DOHH2 (cell line): Measurements from ENCODE around the gene DUOXA2.

Experiments used
- EZH2phosphoT487 ChIP-seq: fragments of 200-600 bp; sonication (generic); IDR thresholded peaks from 2 replicates; pipeline ENCODE4 v1.6.1; 2017; ENCODE audit warnings: borderline replicate concordance, mild to moderate bottlenecking, antibody characterized with exemption, low read length, moderate library complexity, mixed read lengths
- TF ChIP-seq, protein P1 (sequence below): fragments of 200-600 bp; sonication (generic); IDR thresholded peaks from one replicate; pipeline ENCODE4 v1.5.1; 2014; ENCODE audit warnings: antibody characterized with exemption, mild to moderate bottlenecking, low read depth, low read length; ENCODE audit not compliant: poor library complexity, severe bottlenecking

DNA sequence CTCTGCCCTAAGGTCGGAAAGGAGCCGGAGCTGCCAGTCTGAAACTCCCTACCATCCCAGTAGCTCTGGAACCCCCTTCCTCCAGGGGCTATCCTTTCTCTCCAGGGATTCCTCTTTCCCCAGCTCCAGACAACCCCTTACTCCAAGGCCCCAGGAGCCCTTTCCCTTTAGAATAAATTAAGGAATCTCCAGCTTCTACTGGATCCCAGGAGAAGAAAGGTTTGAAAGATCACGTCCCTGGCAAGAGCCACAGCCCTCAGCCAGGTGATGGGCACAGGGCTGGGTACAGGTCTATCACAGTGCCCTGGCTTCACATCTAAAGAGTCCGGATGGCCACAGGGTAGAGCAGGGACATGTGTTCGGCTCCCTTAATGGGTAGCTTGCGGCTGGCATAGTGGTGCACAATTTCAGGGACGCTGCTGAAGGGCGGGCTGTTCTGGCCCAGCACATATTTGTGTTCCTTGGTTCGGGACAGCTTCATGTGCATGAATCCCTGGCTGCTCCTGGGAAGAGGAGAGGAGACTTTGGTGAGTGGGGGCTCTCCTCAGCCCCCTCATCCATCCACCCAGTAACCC, 53.6 kb downstream of the DUOXA2 start:
- TF ChIP-seq, protein P1, sequence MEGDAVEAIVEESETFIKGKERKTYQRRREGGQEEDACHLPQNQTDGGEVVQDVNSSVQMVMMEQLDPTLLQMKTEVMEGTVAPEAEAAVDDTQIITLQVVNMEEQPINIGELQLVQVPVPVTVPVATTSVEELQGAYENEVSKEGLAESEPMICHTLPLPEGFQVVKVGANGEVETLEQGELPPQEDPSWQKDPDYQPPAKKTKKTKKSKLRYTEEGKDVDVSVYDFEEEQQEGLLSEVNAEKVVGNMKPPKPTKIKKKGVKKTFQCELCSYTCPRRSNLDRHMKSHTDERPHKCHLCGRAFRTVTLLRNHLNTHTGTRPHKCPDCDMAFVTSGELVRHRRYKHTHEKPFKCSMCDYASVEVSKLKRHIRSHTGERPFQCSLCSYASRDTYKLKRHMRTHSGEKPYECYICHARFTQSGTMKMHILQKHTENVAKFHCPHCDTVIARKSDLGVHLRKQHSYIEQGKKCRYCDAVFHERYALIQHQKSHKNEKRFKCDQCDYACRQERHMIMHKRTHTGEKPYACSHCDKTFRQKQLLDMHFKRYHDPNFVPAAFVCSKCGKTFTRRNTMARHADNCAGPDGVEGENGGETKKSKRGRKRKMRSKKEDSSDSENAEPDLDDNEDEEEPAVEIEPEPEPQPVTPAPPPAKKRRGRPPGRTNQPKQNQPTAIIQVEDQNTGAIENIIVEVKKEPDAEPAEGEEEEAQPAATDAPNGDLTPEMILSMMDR = no peak
- no peak for TF ChIP-seq EZH2phosphoT487
